HepG2 (cell line): ENCODE data around the gene EEF1E1. TPM values are rescaled to one million over a fixed set of nuclear protein-coding genes. Genes with fewer than 3 reads are reported as not detected.
A peak's percentile ranks its signal among the peaks of the same experiment; 100 is the strongest.

Source experiments
- HHEX ChIP-seq: IDR thresholded peaks from 2 replicates; pipeline ENCODE4 v1.6.1; 2016; ENCODE audit warnings: control low read depth
- JUND ChIP-seq: sonication (generic); formaldehyde crosslinking; IDR thresholded peaks from 2 replicates; pipeline ENCODE4 v1.8.0; 2022; ENCODE audit warnings: mild to moderate bottlenecking, missing genetic modification reagents
- KMT2A ChIP-seq: sonication (generic); formaldehyde crosslinking; IDR thresholded peaks from 2 replicates; pipeline ENCODE4 v1.4.0; 2020; ENCODE audit warnings: missing genetic modification reagents
- MEF2D ChIP-seq: sonication (generic); formaldehyde crosslinking; IDR thresholded peaks from 2 replicates; pipeline ENCODE4 v1.5.1; 2020; ENCODE audit warnings: mild to moderate bottlenecking, missing genetic modification reagents
- ZBTB3 ChIP-seq: sonication (generic); formaldehyde crosslinking; IDR thresholded peaks from 2 replicates; pipeline ENCODE4 v1.4.0; 2020; ENCODE audit warnings: low read depth, mild to moderate bottlenecking, moderate library complexity, missing genetic modification reagents, borderline replicate concordance
- ZNF326 ChIP-seq: sonication (generic); formaldehyde crosslinking; IDR thresholded peaks from 2 replicates; pipeline ENCODE4 v1.4.0; 2020; ENCODE audit warnings: missing genetic modification reagents, borderline replicate concordance
- ZNF530 ChIP-seq: sonication (generic); formaldehyde crosslinking; IDR thresholded peaks from 2 replicates; pipeline ENCODE4 v1.5.0; 2020; ENCODE audit warnings: low read depth, mild to moderate bottlenecking, missing genetic modification reagents
- ZNF543 ChIP-seq: sonication (generic); formaldehyde crosslinking; IDR thresholded peaks from 2 replicates; pipeline ENCODE4 v1.4.0; 2020; ENCODE audit warnings: mild to moderate bottlenecking, missing genetic modification reagents
- ZNF747 ChIP-seq: sonication (generic); formaldehyde crosslinking; IDR thresholded peaks from 2 replicates; pipeline ENCODE4 v1.8.1; 2023; ENCODE audit warnings: missing genetic modification reagents, mild to moderate bottlenecking, borderline replicate concordance
- ZSCAN22 ChIP-seq: sonication (generic); formaldehyde crosslinking; IDR thresholded peaks from 2 replicates; pipeline ENCODE4 v1.4.0; 2020; ENCODE audit warnings: mild to moderate bottlenecking, missing genetic modification reagents
- polyA plus RNA-seq, 8 experiments: library from polyadenylated mRNA; depleted of rRNA in 3 of 8; stranded (reverse) in 7 of 8; unstranded in 1 of 8; fragments of >200 nt; fragmentation: Illumina TruSeq in 4 of 8; extraction: Trizol in 4 of 8; gene quantifications; 2 replicates each; pipeline versions ENCODE4 v1.2.1 to v1.2.3, GENCODE V29; 2011 to 2016; ENCODE audit warnings: low read depth in 4 of 8, missing spikeins in 1 of 8, mixed read lengths in 1 of 8; ENCODE audit not compliant: insufficient read depth in 1 of 8
- total RNA-seq, 5 experiments: library from RNA; depleted of rRNA; stranded (reverse); fragments of >200 nt; fragmentation: Illumina TruSeq; extraction: Trizol; gene quantifications; 2 replicates each; pipeline ENCODE4 v1.2.3, GENCODE V29; 2016; ENCODE audit warnings: low read depth in 1 of 5
- TF ChIP-seq, protein P1 (sequence below): sonication (generic); formaldehyde crosslinking; IDR thresholded peaks from 2 replicates; pipeline ENCODE4; 2020; ENCODE audit warnings: missing genetic modification reagents, mild to moderate bottlenecking, borderline replicate concordance
- TF ChIP-seq, protein P2 (sequence below), 2 experiments: sonication (generic) in 1 of 2; formaldehyde crosslinking in 1 of 2; IDR thresholded peaks; 2 replicates each; pipeline versions ENCODE4 v1.4.0 to v1.6.1; 2016 to 2020; ENCODE audit warnings: borderline replicate concordance in 1 of 2, low read depth in 1 of 2, mild to moderate bottlenecking in 1 of 2, missing genetic modification reagents in 1 of 2
- TF ChIP-seq, protein P3 (sequence below): sonication (generic); formaldehyde crosslinking; IDR thresholded peaks from 2 replicates; pipeline ENCODE4 v1.5.0; 2020; ENCODE audit warnings: mild to moderate bottlenecking, missing genetic modification reagents, borderline replicate concordance
- TF ChIP-seq, protein P4 (sequence below): sonication (generic); formaldehyde crosslinking; IDR thresholded peaks from 2 replicates; pipeline ENCODE4 v1.8.0; 2023; ENCODE audit warnings: mild to moderate bottlenecking, missing genetic modification reagents

The EEF1E1 gene
- total and polyA plus RNA-seq, 2 of the 13 experiments (the other 11 are each of a cell fraction or from before 2014, with no cell fraction given), result 128 to 188 TPM

DNA sequence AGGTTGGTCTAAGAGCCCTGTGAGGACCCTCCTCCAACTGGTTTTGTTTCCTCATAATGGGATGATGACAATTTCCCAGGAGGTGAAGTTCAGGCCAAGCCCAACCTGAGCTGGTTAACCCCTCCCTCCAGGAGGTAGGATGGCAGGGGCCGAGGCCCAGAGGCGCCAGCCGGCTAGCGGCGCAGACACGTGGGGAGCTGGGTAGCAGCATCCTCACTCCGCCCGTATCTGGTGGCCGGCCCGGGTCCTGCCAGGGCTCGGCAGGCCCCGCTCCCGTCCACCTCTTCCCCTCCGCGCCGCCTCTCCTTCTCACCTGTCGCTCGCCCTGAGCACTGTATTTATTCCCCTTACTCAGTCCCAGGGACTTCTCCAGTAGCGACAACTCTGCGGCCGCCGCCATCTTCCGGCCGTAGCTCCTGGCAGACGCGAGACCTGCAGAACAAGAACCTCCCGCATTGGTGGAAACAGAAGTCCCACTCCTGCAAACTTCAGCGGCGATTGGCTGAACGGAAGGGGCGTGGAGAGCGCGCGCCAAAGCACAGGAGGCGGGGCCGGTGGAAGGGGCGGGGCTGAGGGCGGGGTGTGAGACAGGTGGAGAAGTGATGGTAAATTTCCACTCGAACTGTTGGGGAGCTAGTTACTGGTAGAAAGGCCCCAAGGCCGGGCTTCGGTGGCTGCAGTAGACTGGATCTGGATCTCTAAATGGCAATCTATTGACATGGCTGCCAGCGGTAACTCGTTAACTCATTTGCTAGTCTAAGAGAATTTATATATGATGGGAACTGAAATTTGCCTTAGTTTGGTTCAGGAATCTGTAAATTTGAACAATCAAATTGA is at the start of gene EEF1E1 (continued):
- TF ChIP-seq, protein P1, sequence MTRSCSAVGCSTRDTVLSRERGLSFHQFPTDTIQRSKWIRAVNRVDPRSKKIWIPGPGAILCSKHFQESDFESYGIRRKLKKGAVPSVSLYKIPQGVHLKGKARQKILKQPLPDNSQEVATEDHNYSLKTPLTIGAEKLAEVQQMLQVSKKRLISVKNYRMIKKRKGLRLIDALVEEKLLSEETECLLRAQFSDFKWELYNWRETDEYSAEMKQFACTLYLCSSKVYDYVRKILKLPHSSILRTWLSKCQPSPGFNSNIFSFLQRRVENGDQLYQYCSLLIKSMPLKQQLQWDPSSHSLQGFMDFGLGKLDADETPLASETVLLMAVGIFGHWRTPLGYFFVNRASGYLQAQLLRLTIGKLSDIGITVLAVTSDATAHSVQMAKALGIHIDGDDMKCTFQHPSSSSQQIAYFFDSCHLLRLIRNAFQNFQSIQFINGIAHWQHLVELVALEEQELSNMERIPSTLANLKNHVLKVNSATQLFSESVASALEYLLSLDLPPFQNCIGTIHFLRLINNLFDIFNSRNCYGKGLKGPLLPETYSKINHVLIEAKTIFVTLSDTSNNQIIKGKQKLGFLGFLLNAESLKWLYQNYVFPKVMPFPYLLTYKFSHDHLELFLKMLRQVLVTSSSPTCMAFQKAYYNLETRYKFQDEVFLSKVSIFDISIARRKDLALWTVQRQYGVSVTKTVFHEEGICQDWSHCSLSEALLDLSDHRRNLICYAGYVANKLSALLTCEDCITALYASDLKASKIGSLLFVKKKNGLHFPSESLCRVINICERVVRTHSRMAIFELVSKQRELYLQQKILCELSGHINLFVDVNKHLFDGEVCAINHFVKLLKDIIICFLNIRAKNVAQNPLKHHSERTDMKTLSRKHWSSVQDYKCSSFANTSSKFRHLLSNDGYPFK, result peak; percentile 92; the same call in 1 of the 2 replicates
- no peak for TF ChIP-seq JUND (CRISPR knock-in tag)
- TF ChIP-seq, protein P2, sequence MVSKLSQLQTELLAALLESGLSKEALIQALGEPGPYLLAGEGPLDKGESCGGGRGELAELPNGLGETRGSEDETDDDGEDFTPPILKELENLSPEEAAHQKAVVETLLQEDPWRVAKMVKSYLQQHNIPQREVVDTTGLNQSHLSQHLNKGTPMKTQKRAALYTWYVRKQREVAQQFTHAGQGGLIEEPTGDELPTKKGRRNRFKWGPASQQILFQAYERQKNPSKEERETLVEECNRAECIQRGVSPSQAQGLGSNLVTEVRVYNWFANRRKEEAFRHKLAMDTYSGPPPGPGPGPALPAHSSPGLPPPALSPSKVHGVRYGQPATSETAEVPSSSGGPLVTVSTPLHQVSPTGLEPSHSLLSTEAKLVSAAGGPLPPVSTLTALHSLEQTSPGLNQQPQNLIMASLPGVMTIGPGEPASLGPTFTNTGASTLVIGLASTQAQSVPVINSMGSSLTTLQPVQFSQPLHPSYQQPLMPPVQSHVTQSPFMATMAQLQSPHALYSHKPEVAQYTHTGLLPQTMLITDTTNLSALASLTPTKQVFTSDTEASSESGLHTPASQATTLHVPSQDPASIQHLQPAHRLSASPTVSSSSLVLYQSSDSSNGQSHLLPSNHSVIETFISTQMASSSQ (IDR thresholded peaks at IDR 0.05; ENCODE audit: low read depth), result 0 out of 2 replicates have a peak, but pooled peaks have one; percentile 27
- TF ChIP-seq, protein P2 (CRISPR knock-in tag; IDR thresholded peaks at IDR 0.05; ENCODE audit: borderline replicate concordance), result peak; percentile 69; the same call in 1 of the 2 replicates
- TF ChIP-seq ZNF530, result no peak
- TF ChIP-seq ZSCAN22, result no peak
- TF ChIP-seq, protein P3, sequence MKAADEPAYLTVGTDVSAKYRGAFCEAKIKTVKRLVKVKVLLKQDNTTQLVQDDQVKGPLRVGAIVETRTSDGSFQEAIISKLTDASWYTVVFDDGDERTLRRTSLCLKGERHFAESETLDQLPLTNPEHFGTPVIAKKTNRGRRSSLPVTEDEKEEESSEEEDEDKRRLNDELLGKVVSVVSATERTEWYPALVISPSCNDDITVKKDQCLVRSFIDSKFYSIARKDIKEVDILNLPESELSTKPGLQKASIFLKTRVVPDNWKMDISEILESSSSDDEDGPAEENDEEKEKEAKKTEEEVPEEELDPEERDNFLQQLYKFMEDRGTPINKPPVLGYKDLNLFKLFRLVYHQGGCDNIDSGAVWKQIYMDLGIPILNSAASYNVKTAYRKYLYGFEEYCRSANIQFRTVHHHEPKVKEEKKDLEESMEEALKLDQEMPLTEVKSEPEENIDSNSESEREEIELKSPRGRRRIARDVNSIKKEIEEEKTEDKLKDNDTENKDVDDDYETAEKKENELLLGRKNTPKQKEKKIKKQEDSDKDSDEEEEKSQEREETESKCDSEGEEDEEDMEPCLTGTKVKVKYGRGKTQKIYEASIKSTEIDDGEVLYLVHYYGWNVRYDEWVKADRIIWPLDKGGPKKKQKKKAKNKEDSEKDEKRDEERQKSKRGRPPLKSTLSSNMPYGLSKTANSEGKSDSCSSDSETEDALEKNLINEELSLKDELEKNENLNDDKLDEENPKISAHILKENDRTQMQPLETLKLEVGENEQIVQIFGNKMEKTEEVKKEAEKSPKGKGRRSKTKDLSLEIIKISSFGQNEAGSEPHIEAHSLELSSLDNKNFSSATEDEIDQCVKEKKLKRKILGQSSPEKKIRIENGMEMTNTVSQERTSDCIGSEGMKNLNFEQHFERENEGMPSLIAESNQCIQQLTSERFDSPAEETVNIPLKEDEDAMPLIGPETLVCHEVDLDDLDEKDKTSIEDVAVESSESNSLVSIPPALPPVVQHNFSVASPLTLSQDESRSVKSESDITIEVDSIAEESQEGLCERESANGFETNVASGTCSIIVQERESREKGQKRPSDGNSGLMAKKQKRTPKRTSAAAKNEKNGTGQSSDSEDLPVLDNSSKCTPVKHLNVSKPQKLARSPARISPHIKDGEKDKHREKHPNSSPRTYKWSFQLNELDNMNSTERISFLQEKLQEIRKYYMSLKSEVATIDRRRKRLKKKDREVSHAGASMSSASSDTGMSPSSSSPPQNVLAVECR, result peak; percentile 97
- peak; percentile 68; the same call in 1 of the 2 replicates for TF ChIP-seq ZNF747 (CRISPR knock-in tag)
- peak; percentile 78 for TF ChIP-seq KMT2A
- 0 out of 2 replicates have a peak, but pooled peaks have one; percentile 9 for TF ChIP-seq HHEX (CRISPR knock-in tag)
- TF ChIP-seq, protein P4, sequence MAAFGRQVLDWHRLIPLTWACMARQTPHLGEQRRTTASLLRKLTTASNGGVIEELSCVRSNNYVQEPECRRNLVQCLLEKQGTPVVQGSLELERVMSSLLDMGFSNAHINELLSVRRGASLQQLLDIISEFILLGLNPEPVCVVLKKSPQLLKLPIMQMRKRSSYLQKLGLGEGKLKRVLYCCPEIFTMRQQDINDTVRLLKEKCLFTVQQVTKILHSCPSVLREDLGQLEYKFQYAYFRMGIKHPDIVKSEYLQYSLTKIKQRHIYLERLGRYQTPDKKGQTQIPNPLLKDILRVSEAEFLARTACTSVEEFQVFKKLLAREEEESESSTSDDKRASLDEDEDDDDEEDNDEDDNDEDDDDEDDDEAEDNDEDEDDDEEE, result peak; percentile 90; the same call in 1 of the 2 replicates
- no peak; the same call in 1 of the 2 replicates for TF ChIP-seq MEF2D (CRISPR knock-in tag)
- 0 out of 2 replicates have a peak, but pooled peaks have one; percentile 8 for TF ChIP-seq ZBTB3 (CRISPR knock-in tag)
- TF ChIP-seq ZNF326, result no peak
- TF ChIP-seq ZNF543 (CRISPR knock-in tag), result peak; percentile 92; the same call in 1 of the 2 replicates
